ENCODE data around the gene CYTH4.

The CYTH4 gene

GRCh38 chr22:37267135-37267587 lies 15.1 kb upstream of the CYTH4 start:
- peak; percentile 33 to 49 for DNase-seq (ENCODE audit: low read depth in 2 of 2)

GRCh38 chr22:37267661-37268413 lies 14.5 kb upstream of the CYTH4 start:
- no peak overlapping the region for H3K4me3 ChIP-seq (replicated peaks in 1 of 2; ENCODE audit: low read depth in 2 of 2, low read length in 2 of 2)
- TF ChIP-seq CTCF (IDR thresholded peaks at IDR 0.05; ENCODE audit: low read depth, low read length): no peak
- DNase-seq (ENCODE audit: low read depth in 2 of 2): no peak

More at GRCh38 chr22:37267135-37267587, 15.1 kb upstream of the CYTH4 start:
- peak; percentile 94 for TF ChIP-seq CTCF (IDR thresholded peaks at IDR 0.05; ENCODE audit: low read depth, low read length)
- peak overlapping the region; percentile 42 to 52 for H3K4me3 ChIP-seq (replicated peaks in 1 of 2; ENCODE audit: low read depth in 2 of 2, low read length in 2 of 2)

GRCh38 chr22:37269936-37270678 lies 12.2 kb upstream of the CYTH4 start:
- no peak overlapping the region for H3K4me3 ChIP-seq (replicated peaks in 1 of 2; ENCODE audit: low read depth in 2 of 2, low read length in 2 of 2)
- no peak for TF ChIP-seq CTCF (IDR thresholded peaks at IDR 0.05; ENCODE audit: low read depth, low read length)
- DNase-seq (ENCODE audit: low read depth in 2 of 2): no peak

GRCh38 chr22:37270928-37271650 lies 11.2 kb upstream of the CYTH4 start:
- H3K4me3 ChIP-seq (replicated peaks in 1 of 2; ENCODE audit: low read depth in 2 of 2, low read length in 2 of 2): no peak overlapping the region
- TF ChIP-seq CTCF (IDR thresholded peaks at IDR 0.05; ENCODE audit: low read depth, low read length): no peak
- DNase-seq (ENCODE audit: low read depth in 2 of 2): peak; percentile 43 to 54

GRCh38 chr22:37273126-37273845 lies 9.0 kb upstream of the CYTH4 start:
- no peak for TF ChIP-seq CTCF (IDR thresholded peaks at IDR 0.05; ENCODE audit: low read depth, low read length)
- peak; percentile 61 to 72 for DNase-seq (ENCODE audit: low read depth in 2 of 2)
- H3K4me3 ChIP-seq (replicated peaks in 1 of 2; ENCODE audit: low read depth in 2 of 2, low read length in 2 of 2): no peak overlapping the region

- TF ChIP-seq CTCF (IDR thresholded peaks at IDR 0.05; ENCODE audit: low read depth, low read length): no peak
- no peak for DNase-seq (ENCODE audit: low read depth in 2 of 2)
- H3K4me3 ChIP-seq (replicated peaks in 1 of 2; ENCODE audit: low read depth in 2 of 2, low read length in 2 of 2): no peak overlapping the region
Observed at GRCh38 chr22:37273846-37274225, 8.5 kb upstream of the CYTH4 start.
